HG03575 (cell line): Measurements from ENCODE around the gene UTP3.
"Not testable (repeated sequence)": the region's sequence is repeated elsewhere in the genome, so short reads cannot be mapped to it uniquely, and the experiment has no call there.

ENCODE experiments used
- ATAC-seq: cut with Tn5 transposase; IDR thresholded peaks from one replicate; pipeline ENCODE4 v1.9.1; 2021; ENCODE audit not compliant: unreplicated experiment, insufficient number of reproducible peaks, low FRiP score; ENCODE audit errors: extremely low read depth

Gene UTP3

GRCh38 chr4:70712604-70713452 lies 24.5 kb downstream of the UTP3 start:
- ATAC-seq = no peak

GRCh38 chr4:70713453-70714078 lies 25.2 kb downstream of the UTP3 start:
- no peak for ATAC-seq

- peak; percentile 41 for ATAC-seq
Measured at GRCh38 chr4:70714079-70714887, 26.0 kb downstream of the UTP3 start.

GRCh38 chr4:70715097-70715496 lies 26.8 kb downstream of the UTP3 start:
- no peak for ATAC-seq

GRCh38 chr4:70718811-70719604 lies 30.7 kb downstream of the UTP3 start:
- ATAC-seq = no peak

- ATAC-seq = no peak
Measured at GRCh38 chr4:70721747-70722146, 33.4 kb downstream of the UTP3 start, which contains the start of gene RUFY3. Gene RUFY3, plus strand, starts transcription at chr4:70721964. Its CDS starts 610 bp downstream, at chr4:70722574.

GRCh38 chr4:70722199-70722791 lies 34.0 kb downstream of the UTP3 start:
- no peak for ATAC-seq

- ATAC-seq = no peak
Measured at GRCh38 chr4:70724463-70724862, 36.1 kb downstream of the UTP3 start.

GRCh38 chr4:70725633-70726032 lies 37.3 kb downstream of the UTP3 start:
- ATAC-seq = no peak

GRCh38 chr4:70726515-70726914 lies 38.2 kb downstream of the UTP3 start:
- ATAC-seq = not testable (repeated sequence)

- ATAC-seq = no peak
Measured at GRCh38 chr4:70728091-70728490, 39.8 kb downstream of the UTP3 start.

- not testable (repeated sequence) for ATAC-seq
Measured at GRCh38 chr4:70732878-70733277, 44.5 kb downstream of the UTP3 start.

GRCh38 chr4:70734168-70734954 lies 46.0 kb downstream of the UTP3 start:
- ATAC-seq = peak; percentile 88

GRCh38 chr4:70734971-70735370 lies 46.6 kb downstream of the UTP3 start:
- ATAC-seq = no peak

- not testable (repeated sequence) for ATAC-seq
Measured at GRCh38 chr4:70735915-70736314, 47.6 kb downstream of the UTP3 start.

- no peak for ATAC-seq
Measured at GRCh38 chr4:70737006-70737405, 48.7 kb downstream of the UTP3 start.

GRCh38 chr4:70737409-70737808 lies 49.1 kb downstream of the UTP3 start:
- ATAC-seq = no peak
